B cell (primary cell): Measurements from ENCODE around the gene SLC18B1. TPM values are rescaled to one million over a fixed set of nuclear protein-coding genes. Genes with fewer than 3 reads are reported as not detected.

Source experiments
- ATAC-seq: fragments of 200-7000 bp; cut with Tn5 transposase; one replicate; pipeline ENCODE4 v1.10.0; 2021; ENCODE audit warnings: low read depth, mild to moderate bottlenecking, moderate number of reproducible peaks, moderate library complexity
- CTCF ChIA-PET: fragments of 350-600 bp; sonication (Branson Sonifier 250); formaldehyde crosslinking; loops from one replicate; lab custom pipeline; 2021; ENCODE audit warnings: antibody characterized with exemption, inconsistent platforms; lab: Charles Lee
- POLR2A ChIA-PET: fragments of 350-600 bp; sonication (Branson Sonifier 250); formaldehyde crosslinking; loops from one replicate; lab custom pipeline; 2021; ENCODE audit warnings: antibody characterized with exemption; lab: Charles Lee
- DNase-seq: peaks from one replicate; pipeline ENCODE4 v3.0.0; 2013
- H2AFZ ChIP-seq: 2 replicates; pipeline ENCODE4 v1.6.1; 2012; ENCODE audit warnings: mild to moderate bottlenecking, low read depth, low read length; ENCODE audit not compliant: insufficient read depth, poor library complexity, severe bottlenecking
- H3K27ac ChIP-seq, 2 donors: 1 replicate in 1 of 2; 2 replicates in 1 of 2; pipeline ENCODE4 v1.5.1; 2012 to 2013; ENCODE audit warnings: low read length in 2 of 2, mild to moderate bottlenecking in 2 of 2, moderate library complexity in 1 of 2
- H3K27me3 ChIP-seq, 4 experiments: fragments of 200-600 bp in 1 of 4; sonication (generic) in 1 of 4; replicated peaks in 1 of 4; 1 replicate in 2 of 4; 2 replicates in 2 of 4; pipeline versions ENCODE4 v1.6.1 to v1.7.0; 2013 to 2016; ENCODE audit warnings: low read length in 3 of 4, mild to moderate bottlenecking in 2 of 4, mixed read lengths in 1 of 4, moderate library complexity in 1 of 4; ENCODE audit not compliant: insufficient read depth in 4 of 4, control insufficient read depth in 3 of 4; ENCODE audit errors: control extremely low read depth in 1 of 4
- H3K36me3 ChIP-seq, 2 experiments: replicated peaks in 1 of 2; 1 replicate in 1 of 2; 2 replicates in 1 of 2; pipeline versions ENCODE4 v1.6.1 to v1.7.1; 2013; ENCODE audit warnings: low read length in 1 of 2; ENCODE audit not compliant: insufficient read depth in 2 of 2, control insufficient read depth in 1 of 2; ENCODE audit errors: control extremely low read depth in 1 of 2, extremely low read depth in 1 of 2
- H3K4me1 ChIP-seq, 2 donors: fragments of 200-600 bp in 1 of 2; sonication (generic) in 1 of 2; 1 replicate in 1 of 2; 2 replicates in 1 of 2; pipeline versions ENCODE4 v1.5.1 to v1.6.1; 2013 to 2017; ENCODE audit warnings: low read length in 2 of 2; ENCODE audit not compliant: control insufficient read depth in 2 of 2, insufficient read depth in 2 of 2
- H3K4me2 ChIP-seq: replicated peaks from 2 replicates; pipeline ENCODE3; 2012; ENCODE audit warnings: mild to moderate bottlenecking, low read depth, low read length; ENCODE audit not compliant: poor library complexity, severe bottlenecking
- H3K4me3 ChIP-seq, 5 experiments: fragments of 200-600 bp in 1 of 5; sonication (generic) in 1 of 5; 1 replicate in 3 of 5; 2 replicates in 2 of 5; pipeline versions ENCODE4 v1.5.1 to v1.7.0; 2011 to 2016; ENCODE audit warnings: low read length in 4 of 5, mild to moderate bottlenecking in 4 of 5, low read depth in 2 of 5, control low read depth in 1 of 5, moderate library complexity in 1 of 5; ENCODE audit not compliant: insufficient read depth in 1 of 5; ENCODE audit errors: control extremely low read depth in 1 of 5, extremely low read depth in 1 of 5
- H3K79me2 ChIP-seq: fragments of 200-600 bp; sonication (generic); one replicate; pipeline ENCODE4 v1.6.0; 2016; ENCODE audit warnings: low read length; ENCODE audit not compliant: control insufficient read depth, insufficient read depth
- H3K9ac ChIP-seq: fragments of 200-600 bp; sonication (generic); 2 replicates; pipeline ENCODE4 v1.6.1; 2017; ENCODE audit warnings: mild to moderate bottlenecking, low read length, moderate library complexity
- H3K9me3 ChIP-seq, 3 donors: one replicate each; pipeline versions ENCODE4 v1.6.1 to v1.7.1; 2013; ENCODE audit warnings: low read length in 2 of 3; ENCODE audit not compliant: control insufficient read depth in 2 of 3, insufficient read depth in 1 of 3; ENCODE audit errors: control extremely low read depth in 1 of 3
- H4K20me1 ChIP-seq: 2 replicates; pipeline ENCODE4 v1.6.0; 2012; ENCODE audit warnings: mild to moderate bottlenecking, low read length; ENCODE audit not compliant: insufficient read depth, control insufficient read depth, poor library complexity, severe bottlenecking
- H3K27ac Mint-ChIP-seq: one replicate; pipeline ENCODE4 v1.8.0; 2021; ENCODE audit warnings: mixed read lengths
- H3K27me3 Mint-ChIP-seq: one replicate; pipeline ENCODE4 v1.8.0; 2021; ENCODE audit warnings: mixed read lengths
- H3K4me1 Mint-ChIP-seq: one replicate; pipeline ENCODE4 v1.8.0; 2021; ENCODE audit warnings: mixed read lengths
- H3K4me3 Mint-ChIP-seq: one replicate; pipeline ENCODE4 v1.8.0; 2021; ENCODE audit warnings: mixed read lengths
- H3K9me3 Mint-ChIP-seq: one replicate; pipeline ENCODE4 v1.8.0; 2022; ENCODE audit warnings: mixed read lengths; ENCODE audit not compliant: insufficient read depth
- EZH2 ChIP-seq: IDR thresholded peaks from 2 replicates; pipeline ENCODE4 v1.6.1; 2012; ENCODE audit warnings: borderline replicate concordance, low read depth, mild to moderate bottlenecking, moderate library complexity, low read length; ENCODE audit not compliant: insufficient read depth, poor library complexity, severe bottlenecking
- WGBS: methylation state at CpG from one replicate; pipeline ENCODE4 v1.1.5; 2013; ENCODE audit warnings: missing lambda C conversion rate; ENCODE audit not compliant: insufficient coverage; 5-methylcytosine and 5-hydroxymethylcytosine counted together
- intact Hi-C: fragments of 100-400 bp; cut with micrococcal nuclease; formaldehyde crosslinking; loops from one replicate; pipeline ENCODE4 v1.10.0; 2022
- polyA plus RNA-seq: library from polyadenylated mRNA; depleted of rRNA; stranded (reverse); fragments of >200 nt; gene quantifications from 2 replicates; pipeline ENCODE4 v1.2.3, GENCODE V29; 2012
- total RNA-seq, 2 donors: library from RNA; stranded (reverse); fragments of 120-200 nt in 1 of 2; gene quantifications; 1 replicate in 1 of 2; 2 replicates in 1 of 2; pipeline versions ENCODE4 v1.2.3 to v1.2.4, GENCODE V29; 2013 to 2022
- TF ChIP-seq, protein P1 (sequence below): fragments of 200-600 bp; IDR thresholded peaks from one replicate; pipeline ENCODE4 v1.8.0; 2022; ENCODE audit warnings: antibody characterized with exemption, mild to moderate bottlenecking

SLC18B1 gene
- total and polyA plus RNA-seq, 2 donors (not counting 1 experiment from before 2014, with no cell fraction given) = 9.6 to 21.4 TPM

DNA sequence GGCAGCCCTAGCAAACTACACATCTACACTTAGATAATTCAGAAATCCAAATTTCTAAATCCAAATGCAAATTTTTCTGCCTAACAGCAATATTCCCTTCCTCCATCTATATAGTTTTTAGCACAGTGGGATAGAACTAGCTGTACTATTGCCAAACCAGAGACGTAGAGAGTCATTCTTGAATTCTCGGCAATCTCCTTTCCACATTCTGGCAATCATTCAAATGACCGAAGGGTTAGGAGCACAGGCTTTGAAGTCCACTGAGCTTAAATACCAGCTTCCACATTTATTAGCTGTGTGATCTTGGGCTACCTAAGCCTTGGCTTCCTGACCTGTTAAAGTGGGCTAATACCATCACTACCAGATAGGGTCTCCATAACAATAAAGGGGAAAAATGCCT is 12.8 kb upstream of the SLC18B1 start:
- DNase-seq (no peak), ATAC-seq (no peak)
- H3K36me3 ChIP-seq = peaks cover 0 to 6% of the 10 kb centered on the region in 2 experiments
- peaks cover 31% of the 10 kb centered on the region for H3K4me1 Mint-ChIP-seq
- H3K9me3 ChIP-seq = no peaks in the 10 kb centered on the region
- H3K27ac ChIP-seq = no peak overlapping the region
- H3K9ac ChIP-seq = no peak overlapping the region
- peaks cover 17% of the 10 kb centered on the region for H4K20me1 ChIP-seq
- no peak overlapping the region for H2AFZ ChIP-seq
- no peak for TF ChIP-seq EZH2
- TF ChIP-seq, protein P1, sequence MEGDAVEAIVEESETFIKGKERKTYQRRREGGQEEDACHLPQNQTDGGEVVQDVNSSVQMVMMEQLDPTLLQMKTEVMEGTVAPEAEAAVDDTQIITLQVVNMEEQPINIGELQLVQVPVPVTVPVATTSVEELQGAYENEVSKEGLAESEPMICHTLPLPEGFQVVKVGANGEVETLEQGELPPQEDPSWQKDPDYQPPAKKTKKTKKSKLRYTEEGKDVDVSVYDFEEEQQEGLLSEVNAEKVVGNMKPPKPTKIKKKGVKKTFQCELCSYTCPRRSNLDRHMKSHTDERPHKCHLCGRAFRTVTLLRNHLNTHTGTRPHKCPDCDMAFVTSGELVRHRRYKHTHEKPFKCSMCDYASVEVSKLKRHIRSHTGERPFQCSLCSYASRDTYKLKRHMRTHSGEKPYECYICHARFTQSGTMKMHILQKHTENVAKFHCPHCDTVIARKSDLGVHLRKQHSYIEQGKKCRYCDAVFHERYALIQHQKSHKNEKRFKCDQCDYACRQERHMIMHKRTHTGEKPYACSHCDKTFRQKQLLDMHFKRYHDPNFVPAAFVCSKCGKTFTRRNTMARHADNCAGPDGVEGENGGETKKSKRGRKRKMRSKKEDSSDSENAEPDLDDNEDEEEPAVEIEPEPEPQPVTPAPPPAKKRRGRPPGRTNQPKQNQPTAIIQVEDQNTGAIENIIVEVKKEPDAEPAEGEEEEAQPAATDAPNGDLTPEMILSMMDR = no peak
- peaks cover 19% of the 10 kb centered on the region for H3K79me2 ChIP-seq
- H3K27me3 ChIP-seq = no peaks in the 10 kb centered on the region
- no peak overlapping the region for H3K4me3 Mint-ChIP-seq
- ChIA-PET CTCF (interaction anchor here (3.0 kb wide), 1 partner anchor 13 kb away, joined by 33 read pairs; the partner anchor contains the start of gene SLC18B1), POLR2A (interaction anchor here (5.2 kb wide), 1 partner anchor 12 kb away, joined by 70 read pairs; the partner anchor contains the start of gene SLC18B1)
- H3K27me3 Mint-ChIP-seq = peaks cover 11% of the 10 kb centered on the region
- H3K4me3 ChIP-seq = no peak overlapping the region
- no peaks in the 10 kb centered on the region for H3K9me3 Mint-ChIP-seq
- peaks cover 19 to 21% of the 10 kb centered on the region in 2 donors for H3K4me1 ChIP-seq
- H3K4me2 ChIP-seq = no peak overlapping the region
- no peak overlapping the region for H3K27ac Mint-ChIP-seq
- intact Hi-C loops = loop anchor here (5.0 to 10.0 kb wide), 3 partner anchors 144 to 896 kb away; no protein-coding TSS in a partner anchor
- 100% methylated on average over 2 of the region's 3 CpGs for WGBS

DNA sequence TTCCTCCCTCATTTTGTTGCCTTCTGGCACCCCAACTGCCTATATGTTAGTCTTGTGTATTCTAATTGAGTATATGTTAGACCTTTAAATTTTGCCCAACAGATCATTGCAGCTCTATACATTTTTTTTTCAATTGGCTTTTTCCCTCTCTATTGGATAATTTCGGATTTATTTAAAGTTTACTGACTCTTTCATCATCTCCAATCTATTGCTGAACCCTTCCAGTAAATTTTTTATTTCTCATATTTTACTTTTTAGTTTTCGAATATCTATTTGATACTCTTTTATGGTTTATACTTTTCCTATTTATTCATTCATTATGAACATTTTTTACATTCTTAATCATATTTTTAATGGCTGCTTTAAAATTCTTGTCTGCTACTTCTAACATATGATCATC is 7.1 kb upstream of the SLC18B1 start:
- Histone ChIP-seq H3K9ac (no peak overlapping the region), H2AFZ (no peak overlapping the region), H3K36me3 (no peaks in the 10 kb centered on the region), H4K20me1 (no peaks in the 10 kb centered on the region), H3K79me2 (no peaks in the 10 kb centered on the region), H3K4me1 (no peaks in the 10 kb centered on the region), H3K4me2 (no peak overlapping the region), H3K27me3 (no peaks in the 10 kb centered on the region), H3K4me3 (no peak overlapping the region), H3K9me3 (peaks cover 0 to 3% (median 0%) of the 10 kb centered on the region in 3 donors), H3K27ac (no peak overlapping the region)
- no peak overlapping the region for H3K4me3 Mint-ChIP-seq
- DNase-seq (no peak), ATAC-seq (no peak)
- H3K9me3 Mint-ChIP-seq = peaks cover 3% of the 10 kb centered on the region
- H3K27me3 Mint-ChIP-seq = peaks cover 18% of the 10 kb centered on the region
- ChIA-PET POLR2A (no interaction called here), CTCF (interaction anchor here (1.4 kb wide), 1 partner anchor 12 kb away, joined by 5 read pairs; no protein-coding TSS in a partner anchor)
- TF ChIP-seq EZH2 = no peak
- TF ChIP-seq, protein P1 = no peak
- H3K27ac Mint-ChIP-seq = no peak overlapping the region
- H3K4me1 Mint-ChIP-seq = no peaks in the 10 kb centered on the region
- intact Hi-C loops = no loop called here
- no CpG with 5 or more reads among the region's 2 CpGs for WGBS
